ENCODE measurements around the gene RBCK1.

DNA sequence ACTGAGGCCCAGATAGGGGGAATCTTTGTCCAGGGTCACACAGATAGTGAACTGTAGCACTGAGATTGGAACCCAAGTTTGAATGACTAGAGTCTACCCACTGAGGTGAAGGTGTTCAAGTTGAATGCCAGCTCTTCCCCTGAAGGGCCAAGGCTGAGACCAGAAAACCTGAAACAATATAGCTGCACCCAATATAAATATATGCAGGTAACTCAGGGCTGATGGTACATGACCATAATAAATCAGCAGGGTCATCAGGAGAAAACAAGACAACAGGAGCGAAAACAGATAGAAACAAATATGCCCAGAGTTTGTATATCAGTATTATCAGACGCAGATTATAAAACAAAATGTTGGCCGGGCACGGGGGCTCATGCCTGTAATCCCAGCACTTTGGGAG is 4.0 kb upstream of the RBCK1 start:
- TF ChIP-seq EP300 (IDR thresholded peaks at IDR 0.05), result no peak
- TF ChIP-seq, protein P1, sequence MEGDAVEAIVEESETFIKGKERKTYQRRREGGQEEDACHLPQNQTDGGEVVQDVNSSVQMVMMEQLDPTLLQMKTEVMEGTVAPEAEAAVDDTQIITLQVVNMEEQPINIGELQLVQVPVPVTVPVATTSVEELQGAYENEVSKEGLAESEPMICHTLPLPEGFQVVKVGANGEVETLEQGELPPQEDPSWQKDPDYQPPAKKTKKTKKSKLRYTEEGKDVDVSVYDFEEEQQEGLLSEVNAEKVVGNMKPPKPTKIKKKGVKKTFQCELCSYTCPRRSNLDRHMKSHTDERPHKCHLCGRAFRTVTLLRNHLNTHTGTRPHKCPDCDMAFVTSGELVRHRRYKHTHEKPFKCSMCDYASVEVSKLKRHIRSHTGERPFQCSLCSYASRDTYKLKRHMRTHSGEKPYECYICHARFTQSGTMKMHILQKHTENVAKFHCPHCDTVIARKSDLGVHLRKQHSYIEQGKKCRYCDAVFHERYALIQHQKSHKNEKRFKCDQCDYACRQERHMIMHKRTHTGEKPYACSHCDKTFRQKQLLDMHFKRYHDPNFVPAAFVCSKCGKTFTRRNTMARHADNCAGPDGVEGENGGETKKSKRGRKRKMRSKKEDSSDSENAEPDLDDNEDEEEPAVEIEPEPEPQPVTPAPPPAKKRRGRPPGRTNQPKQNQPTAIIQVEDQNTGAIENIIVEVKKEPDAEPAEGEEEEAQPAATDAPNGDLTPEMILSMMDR (IDR thresholded peaks at IDR 0.05), result no peak

Measured in esophagus muscularis mucosa (tissue), 3 donors.